ENCODE data around the gene SENP3.

DNA sequence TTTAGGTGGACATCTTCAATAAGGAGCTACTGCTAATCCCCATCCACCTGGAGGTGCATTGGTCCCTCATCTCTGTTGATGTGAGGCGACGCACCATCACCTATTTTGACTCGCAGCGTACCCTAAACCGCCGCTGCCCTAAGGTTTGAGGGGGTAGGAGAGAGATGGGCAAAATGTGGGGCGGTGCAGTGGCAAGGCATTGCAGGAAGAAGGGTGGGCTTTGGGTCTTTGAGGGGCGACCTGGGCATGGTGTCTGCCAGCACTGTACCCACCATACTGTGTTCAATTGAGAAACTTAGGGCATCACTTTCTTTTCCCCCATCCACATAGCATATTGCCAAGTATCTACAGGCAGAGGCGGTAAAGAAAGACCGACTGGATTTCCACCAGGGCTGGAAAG is 8.6 kb downstream of the SENP3 start:
- TF ChIP-seq, protein P1, sequence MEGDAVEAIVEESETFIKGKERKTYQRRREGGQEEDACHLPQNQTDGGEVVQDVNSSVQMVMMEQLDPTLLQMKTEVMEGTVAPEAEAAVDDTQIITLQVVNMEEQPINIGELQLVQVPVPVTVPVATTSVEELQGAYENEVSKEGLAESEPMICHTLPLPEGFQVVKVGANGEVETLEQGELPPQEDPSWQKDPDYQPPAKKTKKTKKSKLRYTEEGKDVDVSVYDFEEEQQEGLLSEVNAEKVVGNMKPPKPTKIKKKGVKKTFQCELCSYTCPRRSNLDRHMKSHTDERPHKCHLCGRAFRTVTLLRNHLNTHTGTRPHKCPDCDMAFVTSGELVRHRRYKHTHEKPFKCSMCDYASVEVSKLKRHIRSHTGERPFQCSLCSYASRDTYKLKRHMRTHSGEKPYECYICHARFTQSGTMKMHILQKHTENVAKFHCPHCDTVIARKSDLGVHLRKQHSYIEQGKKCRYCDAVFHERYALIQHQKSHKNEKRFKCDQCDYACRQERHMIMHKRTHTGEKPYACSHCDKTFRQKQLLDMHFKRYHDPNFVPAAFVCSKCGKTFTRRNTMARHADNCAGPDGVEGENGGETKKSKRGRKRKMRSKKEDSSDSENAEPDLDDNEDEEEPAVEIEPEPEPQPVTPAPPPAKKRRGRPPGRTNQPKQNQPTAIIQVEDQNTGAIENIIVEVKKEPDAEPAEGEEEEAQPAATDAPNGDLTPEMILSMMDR (IDR thresholded peaks at IDR 0.05), result no peak
- TF ChIP-seq RAD21 (conservative IDR thresholded peaks at IDR 0.05 in 1 of 2, IDR thresholded peaks at IDR 0.05 in 1 of 2), result no peak
- no peak for TF ChIP-seq NFE2L2 (conservative IDR thresholded peaks at IDR 0.05; ENCODE audit: low read length)
- TF ChIP-seq, protein P2, sequence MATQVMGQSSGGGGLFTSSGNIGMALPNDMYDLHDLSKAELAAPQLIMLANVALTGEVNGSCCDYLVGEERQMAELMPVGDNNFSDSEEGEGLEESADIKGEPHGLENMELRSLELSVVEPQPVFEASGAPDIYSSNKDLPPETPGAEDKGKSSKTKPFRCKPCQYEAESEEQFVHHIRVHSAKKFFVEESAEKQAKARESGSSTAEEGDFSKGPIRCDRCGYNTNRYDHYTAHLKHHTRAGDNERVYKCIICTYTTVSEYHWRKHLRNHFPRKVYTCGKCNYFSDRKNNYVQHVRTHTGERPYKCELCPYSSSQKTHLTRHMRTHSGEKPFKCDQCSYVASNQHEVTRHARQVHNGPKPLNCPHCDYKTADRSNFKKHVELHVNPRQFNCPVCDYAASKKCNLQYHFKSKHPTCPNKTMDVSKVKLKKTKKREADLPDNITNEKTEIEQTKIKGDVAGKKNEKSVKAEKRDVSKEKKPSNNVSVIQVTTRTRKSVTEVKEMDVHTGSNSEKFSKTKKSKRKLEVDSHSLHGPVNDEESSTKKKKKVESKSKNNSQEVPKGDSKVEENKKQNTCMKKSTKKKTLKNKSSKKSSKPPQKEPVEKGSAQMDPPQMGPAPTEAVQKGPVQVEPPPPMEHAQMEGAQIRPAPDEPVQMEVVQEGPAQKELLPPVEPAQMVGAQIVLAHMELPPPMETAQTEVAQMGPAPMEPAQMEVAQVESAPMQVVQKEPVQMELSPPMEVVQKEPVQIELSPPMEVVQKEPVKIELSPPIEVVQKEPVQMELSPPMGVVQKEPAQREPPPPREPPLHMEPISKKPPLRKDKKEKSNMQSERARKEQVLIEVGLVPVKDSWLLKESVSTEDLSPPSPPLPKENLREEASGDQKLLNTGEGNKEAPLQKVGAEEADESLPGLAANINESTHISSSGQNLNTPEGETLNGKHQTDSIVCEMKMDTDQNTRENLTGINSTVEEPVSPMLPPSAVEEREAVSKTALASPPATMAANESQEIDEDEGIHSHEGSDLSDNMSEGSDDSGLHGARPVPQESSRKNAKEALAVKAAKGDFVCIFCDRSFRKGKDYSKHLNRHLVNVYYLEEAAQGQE (IDR thresholded peaks at IDR 0.05), result no peak
- TF ChIP-seq, protein P3, sequence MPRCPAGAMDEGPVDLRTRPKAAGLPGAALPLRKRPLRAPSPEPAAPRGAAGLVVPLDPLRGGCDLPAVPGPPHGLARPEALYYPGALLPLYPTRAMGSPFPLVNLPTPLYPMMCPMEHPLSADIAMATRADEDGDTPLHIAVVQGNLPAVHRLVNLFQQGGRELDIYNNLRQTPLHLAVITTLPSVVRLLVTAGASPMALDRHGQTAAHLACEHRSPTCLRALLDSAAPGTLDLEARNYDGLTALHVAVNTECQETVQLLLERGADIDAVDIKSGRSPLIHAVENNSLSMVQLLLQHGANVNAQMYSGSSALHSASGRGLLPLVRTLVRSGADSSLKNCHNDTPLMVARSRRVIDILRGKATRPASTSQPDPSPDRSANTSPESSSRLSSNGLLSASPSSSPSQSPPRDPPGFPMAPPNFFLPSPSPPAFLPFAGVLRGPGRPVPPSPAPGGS (IDR thresholded peaks at IDR 0.05), result no peak
- TF ChIP-seq POLR2A (IDR thresholded peaks at IDR 0.05; ENCODE audit: low read length), result no peak
- TF ChIP-seq POLR2AphosphoS2 (conservative IDR thresholded peaks at IDR 0.05; ENCODE audit: low read length), result no peak
- TF ChIP-seq ZNF302 (CRISPR knock-in tag; IDR thresholded peaks at IDR 0.05), result no peak

Measured in A549 (cell line).